Stimulated activated naive CD4-positive, alpha-beta T cell (primary cell): ENCODE data around the gene ACOX1.

ENCODE experiments used
- DNase-seq, 6 experiments: peaks; one replicate each; lab custom pipeline; 2025; lab: John Stamatoyannopoulos, UW

The ACOX1 gene

GRCh38 chr17:75892556-75893224 lies 86.3 kb downstream of the ACOX1 start:
- peak in 1 of 6 experiments; percentile 5 for DNase-seq

- DNase-seq, result no peak
Measured at GRCh38 chr17:75891605-75892555, 87.1 kb downstream of the ACOX1 start.
